H1 (cell line): ENCODE results near the gene RPL7A. TPM values are rescaled to one million over a fixed set of nuclear protein-coding genes. Genes with fewer than 3 reads are reported as not detected.

Experiments
- ATF3 ChIP-seq: IDR thresholded peaks from 2 replicates; pipeline ENCODE4 v1.6.1; 2011; ENCODE audit warnings: low read depth, mild to moderate bottlenecking, low read length; ENCODE audit not compliant: insufficient read depth
- CBX8 ChIP-seq: fragments of 300-800, 300-1000 bp; sonication (generic); IDR thresholded peaks from 2 replicates; pipeline ENCODE4 v1.7.1; 2016; ENCODE audit warnings: low read depth, low read length, borderline replicate concordance
- CEBPB ChIP-seq: IDR thresholded peaks from 2 replicates; pipeline ENCODE4 v1.6.1; 2012; ENCODE audit warnings: low read depth, low read length
- CHD1 ChIP-seq: IDR thresholded peaks from 2 replicates; pipeline ENCODE4 v1.6.1; 2012; ENCODE audit warnings: low read depth, low read length, improper control_type of control experiment
- CHD2 ChIP-seq: IDR thresholded peaks from 2 replicates; pipeline ENCODE4 v1.6.1; 2012; ENCODE audit warnings: low read length, improper control_type of control experiment
- JUN ChIP-seq: IDR thresholded peaks from 2 replicates; pipeline ENCODE4 v1.6.1; 2011; ENCODE audit warnings: low read depth, mild to moderate bottlenecking, improper control_type of control experiment, low read length
- JUND ChIP-seq: IDR thresholded peaks from 2 replicates; pipeline ENCODE4 v1.6.1; 2011; ENCODE audit warnings: mild to moderate bottlenecking, improper control_type of control experiment, low read length
- RXRA ChIP-seq: IDR thresholded peaks from 2 replicates; pipeline ENCODE4 v1.6.1; 2011; ENCODE audit warnings: low read depth, mild to moderate bottlenecking, low read length, moderate library complexity; ENCODE audit not compliant: insufficient read depth
- SP4 ChIP-seq: IDR thresholded peaks from 2 replicates; pipeline ENCODE4 v1.6.1; 2012; ENCODE audit warnings: low read length, inconsistent platforms
- TAF1 ChIP-seq: IDR thresholded peaks from 2 replicates; pipeline ENCODE4 v1.6.1; 2011; ENCODE audit warnings: mild to moderate bottlenecking, low read depth, low read length
- TEAD4 ChIP-seq: IDR thresholded peaks from 2 replicates; pipeline ENCODE4 v1.6.1; 2012; ENCODE audit warnings: low read depth, low read length, inconsistent platforms, mixed read lengths
- polyA plus RNA-seq, 7 experiments: library from polyadenylated mRNA; depleted of rRNA in 3 of 7; stranded (reverse) in 5 of 7; unstranded in 2 of 7; fragments of >200 nt in 5 of 7; fragments of 200-250 nt in 2 of 7; gene quantifications; 1 replicate in 5 of 7; 2 replicates in 1 of 7; 4 replicates in 1 of 7; pipeline versions ENCODE4 v1.2.1 to v1.2.3, GENCODE V29; 2011 to 2013; ENCODE audit warnings: missing spikeins in 2 of 7, mixed read lengths in 2 of 7
- total RNA-seq: library from RNA; stranded (reverse); fragmentation: NEBNext Ultra II Directional; extraction: Animal tissue kit (Norgen Biotek cat#: 25700); gene quantifications from 2 replicates; pipeline ENCODE4 v1.2.1, GENCODE V29; 2021

The RPL7A gene
- total and polyA plus RNA-seq, 2 of the 8 experiments (the other 6 are each of a cell fraction or from before 2014, with no cell fraction given) = 2,578 to 2,783 TPM

- TF ChIP-seq CBX8 (no peak), ATF3 (no peak), CEBPB (no peak), CHD1 (no peak), TAF1 (peak; percentile 76), TEAD4 (peak; percentile 64), RXRA (no peak), CHD2 (no peak; the same call in 1 of the 2 replicates), JUN (no peak), JUND (no peak), SP4 (peak; percentile 62; the same call in 1 of the 2 replicates)
Measured at GRCh38 chr9:133335924-133336811, 11.8 kb upstream of the RPL7A start, which contains the start of gene SURF6 (continued).
